Measurements from ENCODE around the gene ZCWPW1.
"Not testable (repeated sequence)": the region's sequence is repeated elsewhere in the genome, so short reads cannot be mapped to it uniquely, and the experiment has no call there.

The ZCWPW1 gene

DNA sequence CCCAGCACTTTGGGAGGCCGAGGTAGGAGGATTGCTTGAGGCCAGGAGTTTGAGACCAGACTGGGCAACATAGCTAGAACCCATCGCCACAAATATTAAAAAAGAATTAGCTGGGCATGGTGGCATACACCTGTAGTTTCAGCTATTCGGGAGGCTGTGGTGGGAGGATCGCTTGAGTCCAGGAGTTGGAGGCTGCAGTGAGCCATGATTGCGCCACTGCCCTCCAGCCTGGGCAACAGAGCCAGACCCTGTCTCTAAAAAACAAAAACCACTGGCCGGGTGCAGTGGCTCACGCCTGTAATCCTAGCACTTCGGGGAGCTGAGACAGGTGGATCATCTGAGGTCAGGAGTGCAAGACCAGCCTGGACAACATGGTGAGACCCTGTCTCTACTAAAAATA is 25.4 kb upstream of the ZCWPW1 start:
- DNase-seq, result not testable (repeated sequence)

DNA sequence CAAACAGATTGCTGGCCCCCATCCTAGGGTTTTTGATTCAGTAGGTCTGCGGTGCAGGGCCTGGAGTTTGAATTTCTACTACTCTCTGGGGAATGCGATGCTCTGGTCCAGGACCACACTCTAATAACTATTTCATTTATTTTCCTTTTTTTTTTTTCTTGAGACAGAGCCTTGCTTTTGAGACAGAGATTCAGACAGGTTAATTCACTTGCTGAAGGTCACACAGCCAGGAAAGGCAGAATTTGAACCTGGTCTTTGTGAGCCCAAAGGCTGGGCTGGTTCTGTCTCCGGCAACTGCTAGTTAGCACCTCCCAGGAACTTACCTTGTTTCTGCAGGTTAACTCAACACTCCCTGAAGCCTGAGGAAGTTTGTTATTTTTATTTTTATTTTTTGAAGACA is 24.0 kb upstream of the ZCWPW1 start:
- no peak for DNase-seq

DNA sequence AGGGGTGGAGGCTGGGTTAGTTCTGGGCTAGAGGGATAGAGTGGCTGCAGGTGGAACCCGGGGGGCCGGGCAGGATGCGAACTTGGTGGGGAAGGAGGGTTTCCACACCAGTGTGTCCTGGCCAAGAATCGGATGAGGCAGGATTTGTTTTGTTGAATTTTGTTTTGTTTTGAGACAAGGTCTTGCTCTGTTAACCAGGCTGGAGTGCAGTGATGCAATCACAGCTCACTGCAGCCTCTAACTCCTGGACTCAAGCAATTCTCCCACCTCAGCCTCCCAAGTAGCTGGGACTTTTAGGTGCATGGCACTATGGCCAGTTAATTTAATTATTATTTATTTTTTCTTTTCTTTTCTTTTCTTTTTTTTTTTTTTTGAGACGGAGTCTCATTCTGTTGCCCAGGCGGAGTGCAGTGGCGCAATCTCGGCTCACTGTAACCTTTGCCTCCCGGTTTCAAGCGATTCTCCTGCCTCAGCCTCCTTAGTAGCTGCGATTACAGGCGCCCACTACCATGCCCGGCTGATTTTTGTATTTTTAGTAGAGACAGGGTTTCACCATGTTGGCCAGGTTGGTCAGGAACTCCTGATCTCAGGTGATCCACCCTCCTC is 20.8 kb upstream of the ZCWPW1 start:
- no peak for DNase-seq

DNA sequence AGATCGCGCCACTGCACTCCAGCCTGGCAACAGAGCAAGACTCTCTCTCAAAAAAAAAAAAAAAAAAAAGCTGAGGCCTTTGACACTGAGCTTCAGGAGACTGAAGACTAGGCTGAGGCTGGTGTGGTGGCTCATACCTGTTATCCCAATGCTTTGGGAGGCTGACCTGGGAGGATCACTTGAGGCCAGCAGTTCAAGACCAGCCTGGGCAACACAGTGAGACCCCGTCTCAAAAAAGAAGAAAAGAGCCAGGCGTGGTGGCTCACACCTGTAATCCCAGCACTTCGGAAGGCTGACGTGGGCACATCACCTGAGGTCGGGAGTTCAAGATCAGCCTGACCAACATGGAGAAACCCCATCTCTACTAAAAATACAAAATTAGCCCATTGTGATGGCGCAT is 18.9 kb upstream of the ZCWPW1 start:
- DNase-seq, result not testable (repeated sequence)

DNA sequence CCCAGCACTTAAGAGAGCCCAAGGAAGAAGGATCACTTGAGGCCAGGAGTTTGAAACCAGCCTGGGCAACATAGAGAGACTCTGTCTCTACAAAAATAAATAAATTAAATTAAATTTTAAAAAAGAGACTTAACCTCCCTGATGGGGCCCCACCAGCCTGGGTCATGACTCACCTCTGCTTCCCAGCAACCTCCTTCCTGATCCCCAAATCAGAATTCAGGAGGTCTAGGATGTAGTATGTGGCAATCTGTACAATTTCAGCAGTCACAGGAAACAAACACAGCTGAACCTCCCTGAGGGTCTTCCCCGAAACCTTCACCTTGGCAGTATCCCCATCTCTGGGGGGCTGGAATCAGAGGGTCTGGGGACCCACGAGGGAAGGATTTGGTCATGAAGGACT is 17.5 kb upstream of the ZCWPW1 start:
- DNase-seq, result no peak

DNA sequence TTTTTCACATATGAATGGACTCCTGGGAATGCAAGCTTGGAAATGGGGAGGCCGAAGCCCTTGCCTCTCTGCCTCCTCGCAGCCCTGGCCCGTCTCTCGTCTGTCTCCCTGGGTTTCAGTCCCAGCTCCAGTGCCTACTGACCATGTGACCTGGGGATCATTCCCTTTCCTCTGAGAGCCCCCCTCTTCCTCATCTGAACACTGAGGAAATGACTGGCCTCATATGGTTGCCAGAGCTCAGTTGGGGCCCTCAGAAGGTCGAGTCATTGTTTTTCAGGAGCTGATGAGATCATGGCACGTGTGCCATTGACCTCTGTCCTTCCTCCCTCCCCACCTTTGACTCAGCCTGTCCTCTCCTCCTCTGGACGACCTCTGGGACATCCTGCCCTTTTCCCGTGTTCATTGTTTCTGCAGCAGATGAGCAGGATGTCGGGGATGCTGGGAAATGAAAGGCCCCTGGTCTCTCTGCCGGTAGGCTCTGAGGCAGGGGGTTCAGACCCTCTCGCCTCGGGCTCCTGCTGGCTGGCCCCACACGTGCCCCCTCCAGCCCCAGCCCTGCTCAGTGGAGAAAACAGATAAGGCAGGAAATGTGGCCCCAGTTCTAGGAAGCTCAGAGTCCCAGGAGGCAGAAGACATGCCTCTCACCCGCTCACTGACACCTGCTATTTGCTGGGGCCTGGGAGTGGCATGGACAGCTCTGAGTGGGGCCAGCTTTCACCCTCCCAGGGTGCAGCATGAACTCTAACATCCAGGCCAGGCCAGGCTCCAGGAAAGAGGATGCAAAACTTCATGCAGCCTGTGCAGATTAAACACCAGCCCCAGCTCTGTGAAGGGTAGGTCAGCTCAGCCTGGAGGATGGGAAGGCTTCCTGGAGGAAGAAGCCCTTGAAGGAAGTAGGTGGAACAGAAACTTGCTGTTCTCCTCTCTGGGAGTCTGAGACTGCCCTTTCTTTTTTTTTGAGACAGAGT is 16.1 kb upstream of the ZCWPW1 start:
- DNase-seq, result no peak

DNA sequence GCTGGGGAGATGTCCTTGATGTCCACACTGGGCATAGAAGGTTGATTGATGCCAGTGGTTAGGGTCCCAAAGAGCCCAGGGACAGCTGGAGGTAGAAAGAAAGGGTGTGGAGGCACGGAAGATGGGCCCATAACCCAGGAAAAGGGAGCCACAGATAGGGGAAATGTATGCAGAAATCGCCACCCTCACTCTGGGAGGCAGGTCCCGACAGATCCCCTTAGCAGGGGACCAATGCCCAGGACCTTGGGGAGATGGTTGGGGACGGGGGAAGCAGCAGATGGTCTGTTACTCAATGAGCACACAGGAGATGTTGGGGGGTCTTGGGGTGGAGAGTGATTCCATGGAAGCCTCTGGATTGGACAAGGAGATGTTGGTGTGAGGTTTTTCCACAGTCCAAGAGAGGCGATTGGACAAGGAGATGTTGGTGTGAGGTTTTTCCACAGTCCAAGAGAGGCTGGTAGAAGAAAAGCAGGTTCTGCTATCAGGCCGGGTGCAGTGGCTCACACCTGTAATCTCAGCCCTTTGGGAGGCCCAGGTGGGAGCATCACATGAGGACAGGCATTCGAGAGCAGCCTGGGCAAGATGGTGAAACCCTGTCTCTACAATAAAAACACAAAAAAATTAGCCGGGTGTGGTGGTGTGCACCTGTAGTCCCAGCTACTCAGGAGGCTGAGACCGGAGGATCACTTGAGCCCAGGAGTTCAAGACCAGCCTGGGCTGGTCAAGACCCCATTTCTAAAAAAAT is 14.8 kb upstream of the ZCWPW1 start:
- no peak for DNase-seq

DNA sequence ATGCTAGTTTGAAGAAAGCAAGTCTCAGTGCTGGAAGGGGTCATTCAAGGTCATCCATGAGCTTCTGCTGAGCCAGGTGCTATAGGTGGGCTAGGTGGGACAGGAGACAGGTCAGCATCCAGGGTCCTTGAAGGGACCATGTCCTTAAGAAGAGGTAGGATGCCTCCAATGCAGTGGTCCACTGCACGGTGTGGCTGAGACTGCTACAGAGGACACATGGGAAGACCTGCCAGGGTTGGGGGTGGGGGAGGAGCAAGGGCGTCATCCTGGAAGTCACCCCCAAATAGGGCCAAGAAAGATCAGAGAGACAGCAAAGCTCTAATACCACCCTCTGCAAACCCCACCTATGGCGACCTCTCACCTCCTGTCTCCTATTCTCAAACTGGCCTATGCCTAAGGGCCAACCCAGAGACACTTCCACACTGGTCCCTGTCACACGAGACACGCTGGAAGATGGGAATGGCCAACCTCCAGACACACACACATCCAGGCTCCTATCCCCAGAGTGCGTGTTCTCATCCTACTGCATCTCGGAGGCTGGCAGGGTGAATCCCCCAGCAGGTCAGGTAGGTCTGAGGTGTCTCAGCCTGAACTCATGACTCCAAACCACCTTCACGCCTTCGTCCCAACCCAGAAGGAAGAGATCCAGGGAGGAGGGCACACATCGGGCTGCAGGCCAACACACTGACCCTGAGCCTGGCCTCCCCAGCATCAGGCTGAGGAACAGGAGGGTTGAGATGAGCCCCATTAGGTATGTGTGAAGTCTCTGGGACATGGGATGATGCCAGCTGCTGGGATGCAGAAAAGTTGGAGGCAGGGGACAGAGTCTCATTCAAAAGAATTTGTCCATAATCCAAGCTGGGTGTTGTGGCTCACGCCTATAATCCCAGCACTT is 13.4 kb upstream of the ZCWPW1 start:
- no peak for DNase-seq

DNA sequence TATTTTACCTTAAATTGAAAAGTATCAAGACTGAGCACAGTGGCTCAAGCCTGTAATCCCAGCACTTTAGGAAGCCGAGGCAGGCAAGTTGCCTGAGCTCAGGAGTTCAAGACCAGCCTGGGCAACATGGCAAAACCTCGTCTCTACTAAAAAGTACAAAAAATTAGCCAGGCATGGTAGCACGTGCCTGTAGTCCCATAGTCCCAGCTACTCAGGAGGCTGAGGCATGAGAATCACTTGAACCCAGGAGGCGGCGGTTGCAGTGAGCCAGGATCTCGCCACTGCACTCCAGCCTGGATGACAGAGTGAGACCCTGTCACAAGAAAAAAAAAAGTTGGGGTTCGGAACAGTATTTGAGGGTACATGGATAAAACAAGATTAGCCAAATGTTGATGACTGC is 10.7 kb upstream of the ZCWPW1 start:
- not testable (repeated sequence) for DNase-seq

DNA sequence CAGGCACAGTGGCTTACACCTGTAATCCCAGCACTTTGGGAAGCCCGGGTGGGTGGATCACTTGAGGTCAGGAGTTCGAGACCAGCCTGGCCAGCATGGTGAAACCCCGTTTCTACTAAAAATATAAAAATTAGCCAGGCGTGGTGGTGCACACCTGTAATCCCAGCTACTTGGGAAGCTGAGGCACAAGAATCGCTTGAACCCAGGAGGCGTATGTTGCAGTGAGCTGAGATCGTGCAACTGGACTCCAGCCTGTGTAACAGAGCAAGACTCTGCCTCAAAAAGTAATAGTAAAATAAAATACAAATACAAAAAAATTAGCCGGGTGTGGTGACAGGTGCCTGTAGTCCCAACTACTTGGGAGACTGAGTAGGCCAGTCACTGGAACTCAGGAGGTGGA is 10.2 kb upstream of the ZCWPW1 start:
- DNase-seq, result not testable (repeated sequence)

DNA sequence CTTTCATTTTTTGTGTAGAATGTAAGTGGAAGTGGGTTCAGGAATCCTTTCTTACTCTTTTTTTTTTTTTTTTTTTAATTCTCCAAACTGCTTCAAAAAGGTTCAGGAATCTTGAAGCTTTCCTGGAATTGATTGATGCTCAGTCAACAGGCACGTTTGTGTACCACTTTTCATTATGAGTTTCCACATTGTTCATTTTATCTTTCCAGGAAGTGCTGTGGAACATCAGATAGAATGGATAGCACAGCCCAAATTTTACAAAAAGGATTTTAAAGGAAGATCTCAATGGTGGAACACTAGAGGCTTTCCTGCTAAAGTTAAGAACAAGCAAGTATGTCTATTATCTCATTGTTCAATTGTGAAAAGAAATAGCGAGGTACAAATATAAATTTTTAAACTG is 9.7 kb upstream of the ZCWPW1 start:
- DNase-seq, result no peak

DNA sequence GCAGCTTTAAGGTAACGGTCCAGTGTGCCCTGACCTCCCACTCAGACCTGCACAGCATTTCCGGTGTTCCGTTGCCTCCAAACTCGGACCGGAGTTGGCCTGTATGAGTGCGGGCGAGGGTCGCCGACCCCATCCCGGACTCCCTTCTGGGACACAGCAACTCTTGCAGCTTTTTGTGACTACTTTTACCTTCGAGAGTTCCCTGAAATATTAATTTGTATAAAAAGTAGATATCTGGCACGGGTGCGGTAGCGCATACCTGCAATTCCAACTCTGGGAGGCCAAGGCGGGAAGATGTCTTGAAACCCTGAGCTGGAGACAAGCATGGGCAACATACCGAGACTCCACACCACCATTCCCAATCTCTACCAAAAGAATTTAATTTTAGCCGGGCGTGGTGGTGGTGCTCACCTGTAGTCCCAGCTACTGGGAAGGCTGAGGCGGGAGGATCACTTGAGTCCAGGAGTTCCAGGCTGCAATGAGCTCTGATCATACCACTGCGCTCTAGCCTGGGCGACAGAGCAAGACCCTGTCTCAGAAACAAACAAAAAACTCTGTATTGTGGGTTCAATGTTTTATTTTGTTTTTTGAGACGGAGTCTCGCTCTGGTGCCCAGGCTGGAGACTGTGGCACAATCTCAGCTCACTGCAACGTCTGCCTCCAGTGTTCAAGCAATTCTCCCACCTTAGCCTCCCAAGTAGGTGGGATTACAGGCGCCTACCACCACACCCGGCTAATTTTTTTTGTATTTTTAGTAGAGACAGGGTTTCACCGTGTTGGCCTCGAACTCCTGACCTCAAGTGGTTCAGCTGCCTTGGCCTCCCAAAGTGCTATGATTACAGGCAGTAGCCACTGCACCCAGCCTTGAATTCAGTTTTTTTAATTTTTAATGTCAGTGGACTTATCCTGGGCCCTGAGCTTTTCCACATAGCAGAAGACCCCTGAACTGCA is 8.9 kb upstream of the ZCWPW1 start:
- no peak for DNase-seq

DNA sequence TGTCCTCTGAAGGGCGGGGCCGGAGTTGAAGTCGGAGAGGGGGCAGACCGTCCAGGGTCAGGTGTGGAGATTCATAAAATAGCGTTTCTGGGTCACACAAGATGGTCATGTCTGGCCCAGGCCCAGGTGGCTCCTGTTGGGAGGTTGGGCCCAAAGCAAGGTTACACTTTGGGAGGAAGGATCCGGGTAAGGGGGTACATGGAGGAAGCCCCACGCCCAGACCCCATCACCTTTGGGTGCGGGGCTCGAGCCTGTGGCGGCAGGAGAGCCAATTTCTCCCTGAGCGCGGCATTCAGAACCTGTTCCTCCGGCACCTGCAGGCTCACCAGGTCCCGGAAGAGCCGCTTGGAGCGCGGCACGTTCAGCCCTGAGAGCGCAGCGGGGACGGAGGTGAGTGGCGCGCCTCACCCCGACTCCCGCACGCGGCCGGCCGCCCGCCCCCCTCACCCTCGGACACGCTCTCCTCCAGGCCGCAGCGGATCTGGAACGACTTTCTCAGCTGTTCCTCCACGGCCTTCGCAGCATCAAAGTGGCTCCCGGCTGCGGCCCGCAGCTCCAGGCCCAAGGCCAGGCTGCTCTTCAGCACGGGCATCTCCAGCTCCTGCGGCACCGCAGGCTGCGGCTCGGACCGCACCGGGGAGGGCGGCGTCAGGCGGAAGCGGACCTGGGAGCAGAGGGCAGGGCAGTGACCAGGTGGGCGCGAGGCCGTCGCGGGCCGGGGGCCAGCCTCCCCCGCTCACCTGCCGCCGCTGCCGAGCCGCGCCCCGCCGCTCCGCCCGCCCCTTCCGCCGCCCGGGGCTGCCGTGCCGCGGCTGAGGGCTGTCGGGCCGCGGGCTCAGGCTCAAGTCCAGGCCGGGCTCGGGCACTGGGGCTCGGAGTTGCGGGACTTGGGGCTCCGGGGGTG is 7.2 kb upstream of the ZCWPW1 start:
- no peak for DNase-seq

DNA sequence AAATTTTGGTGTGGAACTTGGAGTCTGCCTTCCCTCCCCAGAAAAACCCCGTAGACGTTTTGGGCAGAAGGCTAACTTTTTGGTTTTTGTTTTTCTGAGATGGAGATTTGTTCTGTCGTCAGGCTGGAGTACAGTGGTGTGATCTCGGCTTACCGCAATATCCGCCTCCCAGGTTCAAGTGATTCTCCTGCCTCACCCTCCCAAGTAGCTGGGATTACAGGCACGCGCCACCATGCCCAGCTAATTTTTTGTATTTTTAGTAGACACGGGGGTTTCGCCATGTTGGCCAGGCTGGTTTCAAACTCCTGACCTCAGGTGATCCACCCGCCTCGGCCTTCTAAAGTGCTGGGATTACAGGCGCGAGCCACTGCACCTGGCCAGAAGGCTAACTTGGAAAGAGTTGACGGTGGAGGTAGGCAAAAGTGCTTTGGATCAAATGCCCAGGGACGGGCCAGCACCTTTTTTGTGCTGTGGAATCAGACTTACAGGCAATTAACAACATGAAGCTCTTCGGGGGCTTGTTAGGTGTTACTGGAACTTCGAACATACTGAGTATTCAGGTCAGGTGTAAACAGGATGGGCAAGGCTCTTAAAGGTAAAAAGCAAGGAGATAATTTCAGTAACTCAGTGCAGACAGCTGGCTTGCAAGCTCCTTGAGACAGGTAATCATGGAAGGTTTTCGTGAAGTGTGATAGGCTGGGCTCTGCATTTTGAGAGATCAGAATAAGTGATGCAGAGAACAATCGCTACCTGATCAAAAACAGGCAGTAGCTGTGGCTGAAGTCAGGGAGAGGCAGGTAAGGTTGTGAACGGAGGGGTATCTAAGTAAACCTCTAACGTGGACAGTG is 6.0 kb upstream of the ZCWPW1 start:
- DNase-seq, result no peak

DNA sequence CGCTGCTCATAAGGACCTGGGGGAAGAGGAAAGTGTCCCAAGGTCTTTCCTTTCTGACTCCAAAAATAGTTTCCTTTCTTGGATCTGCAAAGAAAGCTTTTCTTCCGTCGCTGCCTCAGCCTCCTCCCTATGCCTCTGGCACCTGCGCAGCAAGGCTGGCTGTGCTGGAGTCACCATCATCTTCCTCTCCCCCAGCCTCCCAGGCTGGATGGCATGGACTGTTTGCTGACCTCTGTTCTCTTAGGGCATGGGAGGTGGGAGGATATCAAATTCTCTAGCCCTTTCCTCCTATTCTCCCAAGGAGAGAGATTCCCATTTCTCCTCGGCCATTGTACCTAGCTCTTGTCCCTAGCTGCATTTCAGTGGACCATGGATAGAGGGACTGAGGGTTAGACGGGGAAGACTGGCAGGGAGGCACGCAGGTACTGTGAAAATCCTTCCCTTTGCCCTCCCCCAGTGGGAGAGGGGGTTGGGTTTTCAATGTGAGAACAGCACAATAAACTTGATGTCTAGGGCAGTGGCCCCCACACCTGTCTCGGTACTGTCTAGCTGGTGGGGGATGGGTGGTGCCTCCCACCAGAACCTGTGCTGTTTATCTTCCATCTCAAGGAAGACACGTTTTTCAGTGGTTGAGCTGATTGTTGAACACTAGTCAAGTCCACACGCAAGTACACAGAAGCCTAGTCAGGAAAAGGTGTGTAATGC is 5.2 kb upstream of the ZCWPW1 start:
- no peak for DNase-seq

DNA sequence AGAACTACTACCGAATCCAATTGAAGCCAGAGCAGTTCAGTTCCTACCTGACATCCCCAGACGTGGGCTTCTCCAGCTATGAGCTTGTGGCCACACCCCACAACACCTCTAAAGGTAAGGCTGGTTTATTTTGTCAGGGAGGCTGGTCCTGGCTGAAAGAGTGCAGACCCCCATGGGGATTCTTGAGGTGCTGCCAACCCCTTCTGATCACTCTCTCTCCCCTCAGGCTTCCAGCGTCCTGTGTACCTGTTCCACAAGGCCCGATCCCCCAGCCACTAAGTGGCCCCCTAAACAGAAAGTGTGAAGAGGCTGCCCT is 4.7 kb upstream of the ZCWPW1 start:
- no peak for DNase-seq

DNA sequence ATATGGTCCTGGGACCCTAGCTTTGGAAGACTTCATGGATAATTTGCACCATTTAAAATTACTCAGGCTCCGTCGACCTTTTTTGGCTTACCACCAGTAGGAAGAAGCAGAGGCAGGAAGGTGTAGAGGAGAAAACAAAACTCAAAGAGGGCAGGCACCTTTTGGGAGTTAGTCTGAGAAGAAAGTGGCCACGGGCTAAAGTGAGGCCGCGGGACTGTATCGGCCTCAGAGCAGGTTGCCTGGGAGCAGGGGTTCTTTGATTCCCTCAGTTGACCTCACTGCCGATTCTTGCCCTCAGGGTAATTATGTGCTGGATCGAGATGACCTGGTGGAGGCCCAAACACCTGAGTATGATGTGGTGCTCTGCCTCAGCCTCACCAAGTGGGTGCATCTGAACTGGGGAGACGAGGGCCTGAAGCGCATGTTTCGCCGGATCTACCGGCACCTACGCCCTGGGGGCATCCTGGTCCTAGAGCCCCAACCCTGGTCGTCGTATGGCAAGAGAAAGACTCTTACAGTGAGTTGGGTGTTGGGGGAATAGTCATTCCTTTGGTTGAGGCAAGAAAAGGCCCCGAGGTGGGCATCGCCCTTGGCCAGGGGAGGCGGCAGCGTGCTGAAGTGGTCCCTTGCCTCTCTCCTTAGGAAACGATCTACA is 4.2 kb upstream of the ZCWPW1 start:
- no peak for DNase-seq

DNA sequence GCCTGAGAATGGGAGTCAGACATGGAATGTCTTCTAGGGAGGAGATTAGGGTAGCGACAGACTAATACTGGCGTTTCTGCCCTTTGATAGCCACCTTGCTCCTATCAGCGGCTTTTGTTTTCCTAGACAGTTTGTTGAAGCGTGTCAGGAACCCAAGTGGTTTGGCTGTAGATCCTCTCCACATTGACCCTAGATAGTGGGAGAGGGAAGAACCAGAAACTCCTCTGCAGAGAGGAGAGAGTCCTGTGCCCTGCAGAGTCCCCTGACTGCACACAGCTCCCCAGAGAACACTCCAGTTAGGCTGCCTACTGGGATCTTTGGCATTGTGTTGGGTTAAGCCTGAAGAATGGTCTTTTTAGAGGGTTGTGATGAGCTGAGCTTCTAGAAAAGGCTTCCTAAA is 3.5 kb upstream of the ZCWPW1 start:
- DNase-seq, result no peak
